IMR-90 (cell line): ENCODE data around the gene COL6A3. TPM values are rescaled to one million over a fixed set of nuclear protein-coding genes. Genes with fewer than 3 reads are reported as not detected.

ENCODE experiments used
- ATAC-seq: fragments of 200-7000 bp; cut with Tn5 transposase; 2 replicates; pipeline ENCODE4 v1.9.1; 2020; ENCODE audit warnings: low read depth, mild to moderate bottlenecking, moderate library complexity
- BruUV-seq: library from RNA; stranded (reverse); fragments of 400-500 nt; replicated peaks from 2 replicates; lab custom pipeline; 2021; lab: Mats Ljungman, UMichigan
- CTCF ChIA-PET: fragments of 300-600 bp; formaldehyde crosslinking; extraction: SDS; loops from one replicate; lab custom pipeline; 2021; ENCODE audit warnings: antibody characterized with exemption; lab: Yijun Ruan, JAX
- POLR2A ChIA-PET: fragments of 300-600 bp; sonication (Branson Sonifier 250); formaldehyde crosslinking; loops from one replicate; lab custom pipeline; 2022; ENCODE audit warnings: antibody characterized with exemption; ENCODE audit not compliant: unreplicated experiment; lab: Charles Lee
- DNase-seq: peaks from one replicate; pipeline ENCODE4 v3.0.0; 2013
- H2AFZ ChIP-seq: replicated peaks from 2 replicates; pipeline ENCODE3; 2013; ENCODE audit warnings: low read length, mild to moderate bottlenecking; ENCODE audit not compliant: poor library complexity
- H2AK5ac ChIP-seq: 2 replicates; pipeline ENCODE4 v1.6.1; 2013; ENCODE audit warnings: low read depth, low read length, inconsistent platforms
- H2AK9ac ChIP-seq: replicated peaks from 2 replicates; pipeline ENCODE3; 2013; ENCODE audit warnings: mild to moderate bottlenecking, low read depth, low read length, moderate library complexity; ENCODE audit not compliant: poor library complexity
- H2BK120ac ChIP-seq: 2 replicates; pipeline ENCODE4 v1.6.1; 2013; ENCODE audit warnings: low read depth, low read length, inconsistent platforms
- H2BK15ac ChIP-seq: 3 replicates; pipeline ENCODE4 v1.6.1; 2013; ENCODE audit warnings: low read depth, low read length, inconsistent platforms
- H2BK20ac ChIP-seq: 2 replicates; pipeline ENCODE4 v1.6.1; 2013; ENCODE audit warnings: low read depth, mild to moderate bottlenecking, inconsistent platforms, low read length, moderate library complexity
- H2BK5ac ChIP-seq: 2 replicates; pipeline ENCODE4 v1.6.1; 2013; ENCODE audit warnings: mild to moderate bottlenecking, low read depth, low read length, inconsistent platforms; ENCODE audit not compliant: poor library complexity, severe bottlenecking
- H3K14ac ChIP-seq: replicated peaks from 2 replicates; pipeline ENCODE4 v1.6.1; 2013; ENCODE audit warnings: low read depth, low read length, inconsistent platforms
- H3K18ac ChIP-seq: 2 replicates; pipeline ENCODE4 v1.6.1; 2013; ENCODE audit warnings: low read depth, low read length, control low read depth
- H3K23ac ChIP-seq: 2 replicates; pipeline ENCODE4 v1.6.1; 2013; ENCODE audit warnings: low read depth, low read length, inconsistent platforms
- H3K27ac ChIP-seq: 2 replicates; pipeline ENCODE4 v1.5.1; 2013; ENCODE audit warnings: mild to moderate bottlenecking, control low read depth, low read length; ENCODE audit not compliant: insufficient read depth
- H3K27me3 ChIP-seq: 2 replicates; pipeline ENCODE4 v1.6.1; 2013; ENCODE audit warnings: low read length; ENCODE audit not compliant: control insufficient read depth, insufficient read depth
- H3K36me3 ChIP-seq: 2 replicates; pipeline ENCODE4 v1.6.1; 2013; ENCODE audit warnings: low read length, mixed read lengths; ENCODE audit not compliant: control insufficient read depth, insufficient read depth
- H3K4ac ChIP-seq: 2 replicates; pipeline ENCODE4 v1.6.1; 2013; ENCODE audit warnings: low read depth, low read length, inconsistent platforms
- H3K4me1 ChIP-seq: 2 replicates; pipeline ENCODE4 v1.6.1; 2013; ENCODE audit warnings: low read length, mixed read lengths; ENCODE audit not compliant: control insufficient read depth, insufficient read depth
- H3K4me2 ChIP-seq: 2 replicates; pipeline ENCODE4 v1.6.1; 2013; ENCODE audit warnings: low read depth, mild to moderate bottlenecking, control low read depth, low read length, moderate library complexity
- H3K4me3 ChIP-seq: 2 replicates; pipeline ENCODE4 v1.5.1; 2013; ENCODE audit warnings: low read depth, mild to moderate bottlenecking, control low read depth, low read length, moderate library complexity; ENCODE audit not compliant: insufficient read depth
- H3K56ac ChIP-seq: 2 replicates; pipeline ENCODE4 v1.6.1; 2013; ENCODE audit warnings: low read length, inconsistent platforms; ENCODE audit not compliant: insufficient read depth; ENCODE audit errors: extremely low read depth
- H3K79me1 ChIP-seq, 2 experiments: 2 replicates each; pipeline ENCODE4 v1.6.1; 2013; ENCODE audit warnings: low read length in 2 of 2, inconsistent platforms in 1 of 2, low read depth in 1 of 2
- H3K9ac ChIP-seq: 2 replicates; pipeline ENCODE4 v1.6.1; 2013; ENCODE audit warnings: low read depth, low read length, control low read depth
- H3K9me1 ChIP-seq: 2 replicates; pipeline ENCODE4 v1.6.1; 2013; ENCODE audit warnings: low read length, inconsistent platforms; ENCODE audit not compliant: insufficient read depth
- H3K9me3 ChIP-seq: 2 replicates; pipeline ENCODE4 v1.6.1; 2013; ENCODE audit warnings: low read length; ENCODE audit not compliant: control insufficient read depth, insufficient read depth
- H4K20me1 ChIP-seq: 2 replicates; pipeline ENCODE4 v1.6.1; 2013; ENCODE audit warnings: low read length, inconsistent platforms; ENCODE audit not compliant: insufficient read depth
- H4K5ac ChIP-seq: 2 replicates; pipeline ENCODE4 v1.6.1; 2013; ENCODE audit warnings: mild to moderate bottlenecking, low read depth, low read length, control low read depth
- H4K8ac ChIP-seq, 2 experiments: 2 replicates each; pipeline ENCODE4 v1.6.1; 2013; ENCODE audit warnings: low read depth in 2 of 2, low read length in 2 of 2, control low read depth in 1 of 2, inconsistent platforms in 1 of 2
- H4K91ac ChIP-seq: 2 replicates; pipeline ENCODE4 v1.6.1; 2013; ENCODE audit warnings: low read depth, low read length, inconsistent platforms; ENCODE audit not compliant: insufficient read depth
- BHLHE40 ChIP-seq: fragments of 150-350 bp; IDR thresholded peaks from 2 replicates; pipeline ENCODE4 v1.6.1; 2016; ENCODE audit warnings: mild to moderate bottlenecking, low read depth, low read length
- CEBPB ChIP-seq: IDR thresholded peaks from 2 replicates; pipeline ENCODE4 v1.6.1; 2012; ENCODE audit warnings: low read depth, low read length, improper control_type of control experiment
- CHD1 ChIP-seq: IDR thresholded peaks from 2 replicates; pipeline ENCODE4 v1.6.1; 2012; ENCODE audit warnings: low read depth, low read length, improper control_type of control experiment
- CTCF ChIP-seq: conservative IDR thresholded peaks from 2 replicates; pipeline ENCODE4 v1.5.1; 2012; ENCODE audit warnings: mild to moderate bottlenecking, low read depth, low read length, improper control_type of control experiment
- FOS ChIP-seq: fragments of 150-350 bp; IDR thresholded peaks from 2 replicates; pipeline ENCODE4 v1.6.1; 2016; ENCODE audit warnings: low read depth, low read length
- MAFK ChIP-seq: IDR thresholded peaks from 2 replicates; pipeline ENCODE4 v1.6.1; 2012; ENCODE audit warnings: low read depth, low read length, improper control_type of control experiment
- MAZ ChIP-seq: IDR thresholded peaks from 2 replicates; pipeline ENCODE4 v1.6.1; 2012; ENCODE audit warnings: low read depth, mild to moderate bottlenecking, low read length, improper control_type of control experiment, moderate library complexity, borderline replicate concordance
- MXI1 ChIP-seq: IDR thresholded peaks from 2 replicates; pipeline ENCODE4 v1.6.1; 2012; ENCODE audit warnings: low read depth, mild to moderate bottlenecking, low read length, moderate library complexity, borderline replicate concordance
- NFE2L2 ChIP-seq: fragments of 150-350 bp; IDR thresholded peaks from 2 replicates; pipeline ENCODE4 v1.6.1; 2016; ENCODE audit warnings: low read depth, mild to moderate bottlenecking, low read length
- POLR2A ChIP-seq: IDR thresholded peaks from 2 replicates; pipeline ENCODE4 v1.6.1; 2012; ENCODE audit warnings: mild to moderate bottlenecking, low read depth, low read length
- RAD21 ChIP-seq: IDR thresholded peaks from 2 replicates; pipeline ENCODE4 v1.6.1; 2012; ENCODE audit warnings: low read length, improper control_type of control experiment
- RCOR1 ChIP-seq: IDR thresholded peaks from 2 replicates; pipeline ENCODE4 v1.6.1; 2012; ENCODE audit warnings: mild to moderate bottlenecking, low read length, improper control_type of control experiment; ENCODE audit not compliant: insufficient replicate concordance
- RFX5 ChIP-seq: IDR thresholded peaks from 2 replicates; pipeline ENCODE4 v1.8.0; 2012; ENCODE audit warnings: low read depth, mild to moderate bottlenecking, low read length, moderate library complexity
- SMC3 ChIP-seq: fragments of 150-350 bp; IDR thresholded peaks from 2 replicates; pipeline ENCODE4 v1.6.1; 2016; ENCODE audit warnings: low read depth, mild to moderate bottlenecking, antibody characterized with exemption, low read length, moderate library complexity
- USF2 ChIP-seq: fragments of 150-350 bp; IDR thresholded peaks from 2 replicates; pipeline ENCODE4 v1.6.1; 2017; ENCODE audit warnings: mild to moderate bottlenecking, antibody characterized with exemption, low read length, low read depth
- WGBS, 2 experiments: methylation state at CpG; one replicate each; pipeline versions ENCODE4 v1.1.5 to v1.1.7; 2013; ENCODE audit warnings: missing lambda C conversion rate in 2 of 2; ENCODE audit not compliant: insufficient read length in 1 of 2; ENCODE audit errors: extremely low coverage in 2 of 2; 5-methylcytosine and 5-hydroxymethylcytosine counted together
- dilution Hi-C: fragments of 300-500 bp; cut with HindIII; formaldehyde crosslinking; loops from one replicate; pipeline ENCODE4 v1.14.3; 2018; ENCODE audit warnings: low sequenced_read_pairs; ENCODE audit not compliant: unreplicated experiment
- in situ Hi-C: fragments of 300-500 bp; cut with MboI; formaldehyde crosslinking; loops from 3 replicates; pipeline ENCODE4 v1.14.3; 2019; ENCODE audit warnings: low sequenced_read_pairs, inconsistent platforms, mixed read lengths
- intact Hi-C: fragments of 100-400 bp; cut with micrococcal nuclease; formaldehyde crosslinking; loops from 2 replicates; pipeline ENCODE4 v1.10.0; 2022
- polyA plus RNA-seq, 3 experiments: library from polyadenylated mRNA; depleted of rRNA; stranded (reverse); fragments of >200 nt; gene quantifications; 2 replicates each; pipeline ENCODE4 v1.2.3, GENCODE V29; 2012; ENCODE audit warnings: low replicate concordance in 1 of 3
- total RNA-seq: library from RNA; depleted of rRNA; stranded (reverse); fragments of >200 nt; gene quantifications from 2 replicates; pipeline ENCODE4 v1.2.3, GENCODE V29; 2012

COL6A3 gene
- total and polyA plus RNA-seq, 2 of the 4 experiments (the other 2 are of a cell fraction), result 964 to 1,855 TPM

GRCh38 chr2:237310515-237311114 is 103.3 kb downstream of the COL6A3 start:
- dilution Hi-C loops (no loop called here), in situ Hi-C loops (no loop called here), intact Hi-C loops (loop anchor here (10.0 kb wide), 1 partner anchor 216 kb away; no protein-coding TSS in a partner anchor)
- DNase-seq, result peak; percentile 77
- Histone ChIP-seq H3K18ac (peak overlapping the region; percentile 66), H2BK120ac (peak overlapping the region; percentile 96), H3K4me1 (peaks cover 29% of the 10 kb centered on the region), H2AFZ (peak overlapping the region; percentile 61), H3K9me1 (peaks cover 38% of the 10 kb centered on the region), H3K14ac (peak overlapping the region; percentile 82), H2BK20ac (peak overlapping the region; percentile 90), H2BK15ac (peak overlapping the region; percentile 91; the same call in 2 of the 3 replicates), H4K8ac (peak overlapping the region; percentile 58 to 66), H3K36me3 (no peaks in the 10 kb centered on the region), H3K9ac (no peak overlapping the region), H2BK5ac (peak overlapping the region; percentile 30), H4K5ac (peak overlapping the region; percentile 14), H3K4me3 (no peak overlapping the region), H3K79me1 (peaks cover 0 to 43% of the 10 kb centered on the region in 2 experiments; a peak in 3 of 4 replicates), H3K4me2 (no peak overlapping the region), H3K27me3 (no peaks in the 10 kb centered on the region), H3K4ac (peak overlapping the region; percentile 92), H2AK5ac (peak overlapping the region; percentile 92), H3K9me3 (no peaks in the 10 kb centered on the region), H3K56ac (0 out of 2 replicates have a peak overlapping the region, but pooled peaks have one; percentile 17), H3K23ac (no peak overlapping the region), H2AK9ac (peak overlapping the region; percentile 52), H4K20me1 (no peaks in the 10 kb centered on the region), H4K91ac (peak overlapping the region; percentile 92), H3K27ac (peak overlapping the region; percentile 24)
- no peak for TF ChIP-seq RFX5
- TF ChIP-seq NFE2L2, result no peak
- no peak for TF ChIP-seq MAZ
- no peak for TF ChIP-seq RAD21
- no peak for TF ChIP-seq MXI1
- TF ChIP-seq POLR2A, result no peak
- no peak for TF ChIP-seq MAFK
- TF ChIP-seq CTCF, result no peak
- TF ChIP-seq SMC3, result no peak
- no peak for TF ChIP-seq USF2
- TF ChIP-seq CEBPB, result peak; percentile 63
- TF ChIP-seq RCOR1, result no peak
- TF ChIP-seq FOS, result peak; percentile 30; the same call in 1 of the 2 replicates
- TF ChIP-seq CHD1, result no peak
- no peak for TF ChIP-seq BHLHE40
- ChIA-PET POLR2A (no interaction called here), CTCF (no interaction called here)
- 67% methylated on average over 7 of the region's 14 CpGs; no CpG with 5 or more reads in 1 of the 2 experiments for WGBS, 2 experiments
- no TSS peak for BruUV-seq
- no peak for ATAC-seq
